A673 (cell line): ENCODE data around the gene LRBA.

Experiments
- CTCF ChIP-seq: fragments of 300-800, 200-600 bp; sonication (generic); conservative IDR thresholded peaks from 2 replicates; pipeline ENCODE4 v1.5.1; 2017; ENCODE audit warnings: low read depth, mild to moderate bottlenecking, antibody characterized with exemption, low read length, moderate library complexity, mixed read lengths
- EZH2 ChIP-seq: fragments of 200-600 bp; sonication (generic); IDR thresholded peaks from 2 replicates; pipeline ENCODE4 v1.6.1; 2017; ENCODE audit warnings: borderline replicate concordance, low read depth, mild to moderate bottlenecking, mixed read lengths, antibody characterized with exemption, low read length; ENCODE audit not compliant: poor library complexity, severe bottlenecking

DNA sequence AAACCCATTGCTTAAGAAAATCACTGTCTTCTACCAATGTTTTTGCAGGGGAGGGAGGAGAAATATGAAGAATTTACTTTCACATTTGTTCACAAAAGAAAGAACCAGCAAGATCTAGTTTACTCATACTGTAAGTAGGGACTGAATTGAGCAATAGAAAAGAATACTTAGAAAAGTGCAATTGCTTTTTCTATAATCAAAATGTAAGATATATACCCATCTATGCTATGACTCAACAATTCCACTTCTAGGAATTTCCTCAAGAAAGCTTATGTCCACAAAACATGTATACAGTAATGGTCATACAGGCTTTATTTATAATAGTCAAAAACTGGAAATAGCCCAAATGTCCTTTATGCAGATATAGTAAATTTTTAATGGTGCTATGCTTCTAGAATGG lies 196.4 kb downstream of the LRBA start:
- TF ChIP-seq EZH2 (no peak), CTCF (no peak)
